H1 (cell line): ENCODE measurements around the gene NRAS. TPM values are rescaled to one million over a fixed set of nuclear protein-coding genes. Genes with fewer than 3 reads are reported as not detected.
"Not testable (repeated sequence)": the region's sequence is repeated elsewhere in the genome, so short reads cannot be mapped to it uniquely, and the experiment has no call there.

Experiments
- CTCF ChIA-PET: fragments of 300-600 bp; sonication (Branson Sonifier 250); formaldehyde crosslinking; loops from one replicate; lab custom pipeline; 2021; ENCODE audit not compliant: partially characterized antibody; lab: Charles Lee
- POLR2A ChIA-PET: fragments of 300-600 bp; sonication (Branson Sonifier 250); formaldehyde crosslinking; loops from one replicate; lab custom pipeline; 2021; ENCODE audit warnings: inconsistent platforms; ENCODE audit not compliant: partially characterized antibody; lab: Charles Lee
- DNase-seq, 2 experiments: peaks; one replicate each; pipeline versions ENCODE4 v3.0.0 to v3.0.0-alpha.2; 2010 to 2022; ENCODE audit warnings: low spot score in 2 of 2, low read depth in 1 of 2, mixed read lengths in 1 of 2
- FAIRE-seq: peaks from 2 replicates; lab custom pipeline; 2011; peaks lifted over from hg19 to GRCh38; lab: Jason Lieb, UNC
- H2AFZ ChIP-seq: 2 replicates; pipeline ENCODE4 v1.8.1; 2012; ENCODE audit warnings: low read length, inconsistent platforms
- H2AK5ac ChIP-seq: 2 replicates; pipeline ENCODE4 v1.6.1; 2013; ENCODE audit warnings: low read depth, low read length
- H2BK120ac ChIP-seq: replicated peaks from 2 replicates; pipeline ENCODE3; 2013; ENCODE audit warnings: low read depth, low read length, inconsistent platforms
- H2BK12ac ChIP-seq: 2 replicates; pipeline ENCODE4 v1.6.1; 2013; ENCODE audit warnings: low read depth, low read length
- H2BK15ac ChIP-seq: 2 replicates; pipeline ENCODE4 v1.6.1; 2013; ENCODE audit warnings: low read length
- H2BK20ac ChIP-seq: 2 replicates; pipeline ENCODE4 v1.6.1; 2013; ENCODE audit warnings: low read length
- H2BK5ac ChIP-seq: 2 replicates; pipeline ENCODE4 v1.6.1; 2013; ENCODE audit warnings: low read depth, low read length
- H3K14ac ChIP-seq: 2 replicates; pipeline ENCODE4 v1.6.1; 2013; ENCODE audit warnings: inconsistent platforms; ENCODE audit not compliant: insufficient read length
- H3K18ac ChIP-seq: 2 replicates; pipeline ENCODE4 v1.6.1; 2013; ENCODE audit warnings: low read length; ENCODE audit errors: extremely low read depth
- H3K23ac ChIP-seq: 2 replicates; pipeline ENCODE4 v1.6.1; 2013; ENCODE audit warnings: inconsistent platforms; ENCODE audit not compliant: insufficient read length
- H3K23me2 ChIP-seq: 2 replicates; pipeline ENCODE4 v1.6.1; 2013; ENCODE audit warnings: low read depth, low read length
- H3K27ac ChIP-seq: 2 replicates; pipeline ENCODE4 v1.6.1; 2011; ENCODE audit warnings: low read depth, low read length, inconsistent platforms
- H3K27me3 ChIP-seq, 4 experiments: replicated peaks in 1 of 4; 1 replicate in 1 of 4; 2 replicates in 3 of 4; pipeline versions ENCODE4 v1.6.1 to v1.8.1; 2011 to 2013; ENCODE audit warnings: low read length in 3 of 4, mild to moderate bottlenecking in 3 of 4, inconsistent platforms in 2 of 4, mixed read lengths in 2 of 4, moderate library complexity in 1 of 4; ENCODE audit not compliant: control insufficient read depth in 3 of 4, insufficient read depth in 3 of 4; ENCODE audit errors: extremely low read depth in 1 of 4
- H3K36me3 ChIP-seq, 4 experiments: 2 replicates each; pipeline versions ENCODE4 v1.6.1 to v1.8.1; 2011 to 2013; ENCODE audit warnings: mild to moderate bottlenecking in 4 of 4, low read length in 3 of 4, moderate library complexity in 2 of 4, control low read depth in 1 of 4, inconsistent platforms in 1 of 4; ENCODE audit not compliant: insufficient read depth in 4 of 4, control insufficient read depth in 2 of 4
- H3K4ac ChIP-seq: replicated peaks from 2 replicates; pipeline ENCODE3; 2013; ENCODE audit warnings: low read length, low read depth, mixed read lengths, inconsistent platforms; ENCODE audit not compliant: insufficient read length
- H3K4me1 ChIP-seq, 4 experiments: replicated peaks in 1 of 4; 1 replicate in 1 of 4; 2 replicates in 3 of 4; pipeline versions ENCODE4 v1.6.1 to v1.8.1; 2011 to 2013; ENCODE audit warnings: low read length in 3 of 4, inconsistent platforms in 2 of 4, mixed read lengths in 1 of 4; ENCODE audit not compliant: insufficient read depth in 4 of 4, control insufficient read depth in 3 of 4
- H3K4me2 ChIP-seq, 2 experiments: 2 replicates each; pipeline versions ENCODE4 v1.6.1 to v1.8.1; 2011 to 2013; ENCODE audit warnings: low read depth in 2 of 2, low read length in 2 of 2, control low read depth in 1 of 2, inconsistent platforms in 1 of 2, mild to moderate bottlenecking in 1 of 2; ENCODE audit not compliant: insufficient read depth in 1 of 2
- H3K4me3 ChIP-seq, 4 experiments: fragments of 200-600, 300-600 bp in 1 of 4; sonication (generic), shearing (Covaris generic), sonication (Bioruptor Twin) in 1 of 4; 2 replicates each; pipeline versions ENCODE4 v1.5.1 to v1.8.1; 2011 to 2016; ENCODE audit warnings: low read length in 4 of 4, low read depth in 3 of 4, control low read depth in 2 of 4, inconsistent platforms in 2 of 4, mild to moderate bottlenecking in 2 of 4, mixed read lengths in 1 of 4, moderate library complexity in 1 of 4; ENCODE audit not compliant: insufficient read depth in 2 of 4; ENCODE audit errors: extremely low read depth in 1 of 4
- H3K56ac ChIP-seq: replicated peaks from 2 replicates; pipeline ENCODE3; 2013; ENCODE audit warnings: low read depth, mild to moderate bottlenecking, mixed read lengths, low read length, inconsistent platforms; ENCODE audit not compliant: insufficient read length
- H3K79me1 ChIP-seq: 2 replicates; pipeline ENCODE4 v1.6.1; 2013; ENCODE audit warnings: low read depth, low read length, control low read depth
- H3K79me2 ChIP-seq, 2 experiments: 2 replicates each; pipeline versions ENCODE4 v1.6.1 to v1.8.1; 2012 to 2013; ENCODE audit warnings: low read length in 2 of 2, mild to moderate bottlenecking in 2 of 2, inconsistent platforms in 1 of 2; ENCODE audit not compliant: insufficient read depth in 2 of 2, control insufficient read depth in 1 of 2
- H3K9ac ChIP-seq, 4 experiments: replicated peaks in 1 of 4; 1 replicate in 1 of 4; 2 replicates in 3 of 4; pipeline versions ENCODE4 v1.6.1 to v1.8.1; 2011 to 2013; ENCODE audit warnings: low read depth in 3 of 4, low read length in 3 of 4, control low read depth in 2 of 4, mild to moderate bottlenecking in 2 of 4, moderate library complexity in 2 of 4, inconsistent platforms in 1 of 4; ENCODE audit errors: extremely low read depth in 1 of 4
- H3K9me3 ChIP-seq, 2 experiments: 2 replicates each; pipeline versions ENCODE4 v1.6.1 to v1.8.1; 2012 to 2013; ENCODE audit warnings: mild to moderate bottlenecking in 2 of 2, moderate library complexity in 2 of 2, control low read depth in 1 of 2, inconsistent platforms in 1 of 2, low read depth in 1 of 2, low read length in 1 of 2, mixed read lengths in 1 of 2; ENCODE audit not compliant: insufficient read depth in 2 of 2
- H4K20me1 ChIP-seq, 2 experiments: replicated peaks in 1 of 2; 2 replicates each; pipeline versions ENCODE3 to v1.8.1; 2011 to 2013; ENCODE audit warnings: inconsistent platforms in 2 of 2, low read length in 2 of 2, mild to moderate bottlenecking in 1 of 2; ENCODE audit not compliant: insufficient read depth in 2 of 2, control insufficient read depth in 1 of 2
- H4K5ac ChIP-seq: 2 replicates; pipeline ENCODE4 v1.6.1; 2013; ENCODE audit warnings: low read length, low read depth, mixed read lengths, inconsistent platforms; ENCODE audit not compliant: insufficient read length
- H4K8ac ChIP-seq: 2 replicates; pipeline ENCODE4 v1.8.0; 2013; ENCODE audit warnings: mild to moderate bottlenecking, moderate library complexity, low read length, inconsistent platforms; ENCODE audit not compliant: insufficient read depth; ENCODE audit errors: extremely low read depth
- H4K91ac ChIP-seq: replicated peaks from 2 replicates; pipeline ENCODE3; 2013; ENCODE audit warnings: low read length, mixed read lengths, inconsistent platforms; ENCODE audit not compliant: insufficient read length
- WGBS, 2 experiments: shearing (Covaris generic) in 1 of 2; methylation state at CpG; one replicate each; pipeline versions ENCODE4 v1.1.6 to v1.1.7; 2013 to 2015; ENCODE audit warnings: low lambda C conversion rate in 2 of 2, mixed read lengths in 2 of 2, inconsistent platforms in 1 of 2, low coverage in 1 of 2, missing lambda C conversion rate in 1 of 2; ENCODE audit not compliant: insufficient replicate concordance in 2 of 2, insufficient coverage in 1 of 2, insufficient read length in 1 of 2; ENCODE audit errors: extremely low coverage in 1 of 2, missing lambda C conversion rate in 1 of 2; 5-methylcytosine and 5-hydroxymethylcytosine counted together
- polyA plus RNA-seq, 7 experiments: library from polyadenylated mRNA; depleted of rRNA in 3 of 7; stranded (reverse) in 5 of 7; unstranded in 2 of 7; fragments of >200 nt in 5 of 7; fragments of 200-250 nt in 2 of 7; gene quantifications; 1 replicate in 5 of 7; 2 replicates in 1 of 7; 4 replicates in 1 of 7; pipeline versions ENCODE4 v1.2.1 to v1.2.3, GENCODE V29; 2011 to 2013; ENCODE audit warnings: missing spikeins in 2 of 7, mixed read lengths in 2 of 7
- total RNA-seq: library from RNA; stranded (reverse); fragmentation: NEBNext Ultra II Directional; extraction: Animal tissue kit (Norgen Biotek cat#: 25700); gene quantifications from 2 replicates; pipeline ENCODE4 v1.2.1, GENCODE V29; 2021

NRAS gene
- total and polyA plus RNA-seq, 2 of the 8 experiments (the other 6 are each of a cell fraction or from before 2014, with no cell fraction given) = 24.5 to 65.1 TPM

DNA sequence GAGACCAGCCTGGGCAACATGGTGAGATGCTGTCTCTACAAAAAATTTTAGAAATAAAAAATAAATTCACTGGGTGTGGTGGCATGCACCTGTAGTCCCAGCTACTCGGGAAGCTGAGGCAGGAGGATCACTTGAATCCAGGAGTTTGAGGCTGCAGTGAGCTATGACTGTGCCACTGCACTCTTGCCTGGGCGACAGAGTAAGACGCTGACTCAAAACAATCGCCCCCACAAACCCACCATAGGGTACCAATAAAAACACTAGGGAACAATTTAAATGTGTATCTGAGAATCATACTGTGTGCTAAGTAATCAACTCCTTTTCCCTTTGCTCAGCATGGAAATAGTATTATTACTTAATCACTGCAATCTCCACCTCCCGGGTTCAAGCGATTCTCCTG lies 37.1 kb upstream of the NRAS start:
- CTCF ChIA-PET = interaction anchor here (1.7 kb wide), 1 partner anchor 9 kb away, joined by 4 read pairs; no protein-coding TSS in a partner anchor
- H3K4me3 ChIP-seq = 0 out of 8 replicates have a peak overlapping the region, but pooled peaks of 1 of the 4 experiments have one; percentile 18

More for the DNA sequence above, 37.1 kb upstream of the NRAS start:
- not testable (repeated sequence) for H3K18ac ChIP-seq, H4K5ac ChIP-seq, H3K27ac ChIP-seq, H3K9ac ChIP-seq, H2AK5ac ChIP-seq, H4K91ac ChIP-seq, H2AFZ ChIP-seq, H3K23me2 ChIP-seq, H3K9me3 ChIP-seq, DNase-seq, H3K4ac ChIP-seq, H2BK5ac ChIP-seq, H2BK120ac ChIP-seq, H3K79me1 ChIP-seq, H2BK15ac ChIP-seq, H3K14ac ChIP-seq, H3K56ac ChIP-seq, H3K23ac ChIP-seq, H2BK12ac ChIP-seq, H2BK20ac ChIP-seq, H4K8ac ChIP-seq, FAIRE-seq, H3K27me3 ChIP-seq
- peak overlapping the region; percentile 37 to 39; a peak in 2 of 4 replicates for H3K4me2 ChIP-seq
- WGBS, 2 experiments = 83% methylated on average over 6 of the region's 6 CpGs; no CpG with 5 or more reads in 1 of the 2 experiments
- peaks cover 2 to 33% (median 20%) of the 10 kb centered on the region in 4 experiments; a peak in 7 of 8 replicates for H3K36me3 ChIP-seq
- POLR2A ChIA-PET = interaction anchor here (0.6 to 6.0 kb wide), 11 partner anchors 10 to 327 kb away, joined by 3 to 68 read pairs (median 4); partner anchors contain the start of gene NRAS
- peaks cover 0 to 16% (median 3%) of the 10 kb centered on the region in 4 experiments; a peak in 2 of 7 replicates for H3K4me1 ChIP-seq
- H3K79me2 ChIP-seq = peaks cover 69 to 86% of the 10 kb centered on the region in 2 experiments
- H4K20me1 ChIP-seq = peaks cover 33 to 40% of the 10 kb centered on the region in 2 experiments
